K562 (cell line): ENCODE results near the gene JAG2. TPM values are rescaled to one million over a fixed set of nuclear protein-coding genes. Genes with fewer than 3 reads are reported as not detected.

Source experiments
- ATAC-seq: fragments of 200-7000 bp; cut with Tn5 transposase; 3 replicates; pipeline ENCODE4 v1.9.1; 2020; ENCODE audit warnings: moderate library complexity
- BruUV-seq: library from RNA; stranded (reverse); fragments of 400-500 nt; replicated peaks from 2 replicates; lab custom pipeline; 2021; lab: Mats Ljungman, UMichigan
- CTCF ChIA-PET: fragments of 300-600 bp; formaldehyde crosslinking; extraction: SDS; loops from one replicate; lab custom pipeline; 2021; ENCODE audit warnings: low intra/inter-chr PET ratio; lab: Yijun Ruan, JAX
- POLR2A ChIA-PET: fragments of 300-600, 350-650 bp; sonication (Branson Sonifier 250); formaldehyde crosslinking; extraction: SDS; loops from one replicate; lab custom pipeline; 2021; ENCODE audit warnings: antibody characterized with exemption, inconsistent platforms; lab: Yijun Ruan, JAX
- DNase-seq, 4 experiments: peaks; one replicate each; pipeline versions ENCODE4 v3.0.0 to v3.0.0-alpha.2; 2011 to 2018; ENCODE audit warnings: low spot score in 3 of 4, mixed read lengths in 3 of 4; ENCODE audit errors: extremely low read depth in 1 of 4
- FAIRE-seq: peaks from 2 replicates; lab custom pipeline; 2011; peaks lifted over from hg19 to GRCh38; lab: Jason Lieb, UNC
- H2AFZ ChIP-seq: 2 replicates; pipeline ENCODE4 v1.6.0; 2011; ENCODE audit warnings: low read depth, low read length, control low read depth, inconsistent platforms
- H3K27ac ChIP-seq: fragments of 200-600 bp; 3 replicates; pipeline ENCODE4 v1.8.0; 2011; ENCODE audit warnings: low read depth, mild to moderate bottlenecking, control low read depth, inconsistent platforms, low read length, moderate library complexity, mixed read lengths; ENCODE audit errors: extremely low read depth
- H3K27me3 ChIP-seq, 2 experiments: fragments of 300-600 bp in 1 of 2; 2 replicates in 1 of 2; 3 replicates in 1 of 2; pipeline versions ENCODE4 v1.6.0 to v1.8.0; 2011; ENCODE audit warnings: inconsistent platforms in 2 of 2, low read length in 2 of 2, mild to moderate bottlenecking in 1 of 2, mixed read lengths in 1 of 2, moderate library complexity in 1 of 2; ENCODE audit not compliant: control insufficient read depth in 2 of 2, insufficient read depth in 2 of 2
- H3K36me3 ChIP-seq: fragments of 300-600 bp; 3 replicates; pipeline ENCODE4 v1.8.0; 2011; ENCODE audit warnings: mild to moderate bottlenecking, low read length, inconsistent platforms; ENCODE audit not compliant: control insufficient read depth, insufficient read depth
- H3K4me1 ChIP-seq, 2 experiments: fragments of 200-600 bp in 1 of 2; replicated peaks in 1 of 2; 2 replicates in 1 of 2; 3 replicates in 1 of 2; pipeline versions ENCODE4 v1.5.1 to v1.8.0; 2011; ENCODE audit warnings: inconsistent platforms in 2 of 2, low read length in 2 of 2, mild to moderate bottlenecking in 1 of 2, mixed read lengths in 1 of 2, moderate library complexity in 1 of 2; ENCODE audit not compliant: control insufficient read depth in 2 of 2, insufficient read depth in 2 of 2
- H3K4me2 ChIP-seq: 2 replicates; pipeline ENCODE4 v1.6.1; 2011; ENCODE audit warnings: low read length, control low read depth, inconsistent platforms, mixed read lengths; ENCODE audit not compliant: insufficient read depth
- H3K4me3 ChIP-seq: fragments of 200-600 bp; sonication (generic), shearing (Covaris generic); 2 replicates; pipeline ENCODE4 v1.5.1; 2016; ENCODE audit warnings: control low read depth, inconsistent platforms
- H3K79me2 ChIP-seq: fragments of 200-600 bp; 3 replicates; pipeline ENCODE4 v1.8.0; 2011; ENCODE audit warnings: low read length, inconsistent platforms; ENCODE audit not compliant: control insufficient read depth, insufficient read depth
- H3K9ac ChIP-seq, 2 experiments: 2 replicates each; pipeline versions ENCODE4 v1.6.0 to v1.6.1; 2011; ENCODE audit warnings: low read depth in 2 of 2, low read length in 2 of 2, control low read depth in 1 of 2, inconsistent platforms in 1 of 2, mild to moderate bottlenecking in 1 of 2, mixed read lengths in 1 of 2; ENCODE audit not compliant: insufficient read depth in 1 of 2
- H3K9me1 ChIP-seq: one replicate; pipeline ENCODE4 v1.6.0; 2011; ENCODE audit warnings: inconsistent platforms, mild to moderate bottlenecking, low read length, moderate library complexity; ENCODE audit not compliant: control insufficient read depth, insufficient read depth
- H3K9me3 ChIP-seq: replicated peaks from 2 replicates; pipeline ENCODE4 v1.5.1; 2011; ENCODE audit warnings: low read depth, low read length, inconsistent platforms; ENCODE audit not compliant: control insufficient read depth, insufficient read depth
- H4K20me1 ChIP-seq: replicated peaks from 2 replicates; pipeline ENCODE4 v1.6.1; 2011; ENCODE audit warnings: low read length, inconsistent platforms, mixed read lengths; ENCODE audit not compliant: control insufficient read depth, insufficient read depth
- KDM2B ChIP-seq: fragments of 250-450 bp; sonication (Bioruptor Pico); IDR thresholded peaks from 2 replicates; pipeline ENCODE4 v1.8.0; 2021; ENCODE audit warnings: mild to moderate bottlenecking, moderate library complexity
- NCOA6 ChIP-seq: fragments of 450-650 bp; IDR thresholded peaks from 2 replicates; pipeline ENCODE4 v1.6.1; 2017; ENCODE audit warnings: mild to moderate bottlenecking
- NR2C1 ChIP-seq, 2 experiments: fragments of 450-650 bp; IDR thresholded peaks; 2 replicates each; pipeline ENCODE4 v1.6.1; 2017; ENCODE audit warnings: mild to moderate bottlenecking in 2 of 2, antibody characterized with exemption in 1 of 2, inconsistent platforms in 1 of 2, missing compliant biosample characterization in 1 of 2, missing genetic modification characterization in 1 of 2
- SMAD3 ChIP-seq: fragments of 450-650 bp; formaldehyde crosslinking; conservative IDR thresholded peaks from 2 replicates; pipeline ENCODE4 v1.4.0; 2020; ENCODE audit warnings: mild to moderate bottlenecking
- SP2 ChIP-seq: IDR thresholded peaks from 2 replicates; pipeline ENCODE4 v1.6.1; 2011; ENCODE audit warnings: mild to moderate bottlenecking, low read depth, low read length, moderate library complexity; ENCODE audit not compliant: poor library complexity, severe bottlenecking; ENCODE audit errors: extremely low read depth
- SREBF2 ChIP-seq: sonication (generic); formaldehyde crosslinking; IDR thresholded peaks from 2 replicates; pipeline ENCODE4 v1.4.0; 2020; ENCODE audit warnings: mild to moderate bottlenecking, missing genetic modification reagents
- ZBTB1 ChIP-seq: sonication (generic); formaldehyde crosslinking; IDR thresholded peaks from 2 replicates; pipeline ENCODE4 v1.8.1; 2023; ENCODE audit warnings: missing genetic modification reagents, low read depth, mild to moderate bottlenecking, borderline replicate concordance
- ZBTB43 ChIP-seq: sonication (generic); formaldehyde crosslinking; IDR thresholded peaks from 2 replicates; pipeline ENCODE4 v1.8.0; 2023; ENCODE audit warnings: mild to moderate bottlenecking, missing genetic modification reagents
- WGBS: fragments of 100-300 bp; shearing (Covaris generic); methylation state at CpG from one replicate; pipeline ENCODE4 v1.1.6; 2016; ENCODE audit warnings: low coverage, mixed read lengths; ENCODE audit not compliant: insufficient coverage; ENCODE audit errors: missing lambda C conversion rate; 5-methylcytosine and 5-hydroxymethylcytosine counted together
- in situ Hi-C: fragments of 300-500 bp; cut with MboI; formaldehyde crosslinking; loops from 4 replicates; pipeline ENCODE4 v1.15.0; 2018; ENCODE audit warnings: inconsistent platforms, mixed read lengths
- intact Hi-C: fragments of 100-400 bp; cut with micrococcal nuclease; formaldehyde crosslinking; loops from 2 replicates; pipeline ENCODE4 v1.14.2; 2022
- polyA plus RNA-seq, 8 experiments: library from polyadenylated mRNA; depleted of rRNA in 4 of 8; stranded (reverse) in 5 of 8; unstranded in 3 of 8; fragments of >200 nt; fragmentation: Nextera tagmentation in 2 of 8; fragmentation: Illumina TruSeq in 1 of 8; extraction: Ambion mirVana in 2 of 8; extraction: Trizol in 1 of 8; gene quantifications; 2 replicates each; pipeline versions ENCODE4 v1.2.1 to v1.2.3, GENCODE V29; 2011 to 2014; ENCODE audit warnings: inconsistent platforms in 1 of 8, missing spikeins in 1 of 8
- total RNA-seq, 7 experiments: library from RNA; depleted of rRNA in 6 of 7; stranded (reverse); fragments of >200 nt in 6 of 7; fragmentation: Illumina TruSeq in 2 of 7; extraction: Trizol in 2 of 7; gene quantifications; 2 replicates each; pipeline versions ENCODE4 v1.2.1 to v1.2.3, GENCODE V29; 2011 to 2021; ENCODE audit warnings: low replicate concordance in 1 of 7
- TF ChIP-seq, protein P1 (sequence below): fragments of 250-450 bp; sonication (Bioruptor Pico); IDR thresholded peaks from 2 replicates; pipeline ENCODE4 v1.8.0; 2021; ENCODE audit warnings: moderate library complexity, mild to moderate bottlenecking, inconsistent platforms

The JAG2 gene
- total and polyA plus RNA-seq, 9 of the 15 experiments (the other 6 are each of a cell fraction or from before 2014, with no cell fraction given), result 0.25 to 48.4 (median 8.6) TPM

DNA sequence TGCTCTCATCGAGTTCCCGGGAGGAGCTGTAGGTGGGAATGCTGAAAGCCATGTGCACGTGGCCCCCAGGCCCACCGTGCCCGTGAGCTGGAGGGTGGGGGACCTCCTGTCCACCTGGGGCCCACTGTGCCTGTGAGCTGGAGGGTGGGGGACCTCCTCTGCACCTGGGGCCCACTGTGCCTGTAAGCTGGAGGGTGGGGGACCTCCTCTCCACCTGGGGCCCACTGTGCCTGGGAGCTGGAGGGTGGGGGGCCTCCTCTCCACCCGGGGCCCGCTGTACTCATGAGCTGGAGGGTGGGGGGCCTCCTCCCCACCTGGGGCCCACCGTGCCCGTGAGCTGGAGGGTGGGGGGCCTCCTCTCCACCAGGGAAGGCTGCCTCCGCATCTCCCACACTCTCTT is 26.5 kb upstream of the JAG2 start:
- Histone ChIP-seq H3K4me1 (peaks cover 6 to 70% of the 10 kb centered on the region in 2 experiments; a peak in 3 of 5 replicates), H3K9me3 (no peaks in the 10 kb centered on the region), H3K4me3 (no peak overlapping the region), H3K9ac (no peak overlapping the region), H3K9me1 (no peaks in the 10 kb centered on the region), H3K4me2 (no peak overlapping the region), H4K20me1 (no peaks in the 10 kb centered on the region), H3K27ac (no peak overlapping the region), H3K36me3 (no peaks in the 10 kb centered on the region), H3K79me2 (no peaks in the 10 kb centered on the region), H3K27me3 (peaks cover 0 to 7% of the 10 kb centered on the region in 2 experiments; a peak in 1 of 5 replicates), H2AFZ (no peak overlapping the region)
- POLR2A ChIA-PET, result interaction anchor here (0.8 to 1.5 kb wide), 2 partner anchors 12 to 147 kb away, joined by 3 to 5 read pairs; no protein-coding TSS in a partner anchor
- BruUV-seq, result no TSS peak
- DNase-seq (no peak), ATAC-seq (no peak), FAIRE-seq (no peak)
- 10% methylated on average over 2 of the region's 10 CpGs for WGBS
- CTCF ChIA-PET, result no interaction called here
- in situ Hi-C loops, result no loop called here
- TF ChIP-seq SMAD3 (no peak), KDM2B (CRISPR knock-in tag) (no peak), ZBTB43 (CRISPR knock-in tag) (no peak), SP2 (no peak), SREBF2 (CRISPR knock-in tag) (no peak), NR2C1 (IDR thresholded peaks at IDR 0.05) (no peak), NR2C1 (tag; IDR thresholded peaks at IDR 0.05) (no peak), NCOA6 (no peak), ZBTB1 (CRISPR knock-in tag) (no peak)
- TF ChIP-seq, protein P1, sequence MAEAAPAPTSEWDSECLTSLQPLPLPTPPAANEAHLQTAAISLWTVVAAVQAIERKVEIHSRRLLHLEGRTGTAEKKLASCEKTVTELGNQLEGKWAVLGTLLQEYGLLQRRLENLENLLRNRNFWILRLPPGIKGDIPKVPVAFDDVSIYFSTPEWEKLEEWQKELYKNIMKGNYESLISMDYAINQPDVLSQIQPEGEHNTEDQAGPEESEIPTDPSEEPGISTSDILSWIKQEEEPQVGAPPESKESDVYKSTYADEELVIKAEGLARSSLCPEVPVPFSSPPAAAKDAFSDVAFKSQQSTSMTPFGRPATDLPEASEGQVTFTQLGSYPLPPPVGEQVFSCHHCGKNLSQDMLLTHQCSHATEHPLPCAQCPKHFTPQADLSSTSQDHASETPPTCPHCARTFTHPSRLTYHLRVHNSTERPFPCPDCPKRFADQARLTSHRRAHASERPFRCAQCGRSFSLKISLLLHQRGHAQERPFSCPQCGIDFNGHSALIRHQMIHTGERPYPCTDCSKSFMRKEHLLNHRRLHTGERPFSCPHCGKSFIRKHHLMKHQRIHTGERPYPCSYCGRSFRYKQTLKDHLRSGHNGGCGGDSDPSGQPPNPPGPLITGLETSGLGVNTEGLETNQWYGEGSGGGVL (CRISPR knock-in tag), result no peak
- intact Hi-C loops, result no loop called here
